Tibial nerve (tissue), 4 donors: ENCODE measurements around the gene BRI3BP. TPM values are rescaled to one million over a fixed set of nuclear protein-coding genes. Genes with fewer than 3 reads are reported as not detected.

ENCODE experiments used
- DNase-seq, 2 donors: peaks; one replicate each; pipeline ENCODE4 v3.0.0-alpha.2; 2019; ENCODE audit warnings: low spot score in 2 of 2
- H3K27ac ChIP-seq, 4 donors: fragments of 200-600 bp; sonication (generic) in 3 of 4; one replicate each; pipeline ENCODE4 v1.5.1; 2017 to 2019; ENCODE audit warnings: mild to moderate bottlenecking in 1 of 4
- H3K27me3 ChIP-seq, 2 donors: fragments of 200-600 bp; sonication (generic) in 1 of 2; one replicate each; pipeline versions ENCODE4 v1.5.1 to v1.6.0; 2017 to 2019
- H3K36me3 ChIP-seq, 3 donors: fragments of 200-600 bp; sonication (generic); one replicate each; pipeline ENCODE4 v1.5.1; 2018 to 2019
- H3K4me1 ChIP-seq, 4 donors: fragments of 200-600 bp; sonication (generic) in 3 of 4; one replicate each; pipeline ENCODE4 v1.5.1; 2017 to 2019
- H3K4me3 ChIP-seq, 4 donors: fragments of 200-600 bp; sonication (generic) in 3 of 4; one replicate each; pipeline ENCODE4 v1.5.1; 2017 to 2019; ENCODE audit warnings: mild to moderate bottlenecking in 1 of 4, moderate library complexity in 1 of 4
- H3K9me3 ChIP-seq, 4 donors: fragments of 200-600 bp; sonication (generic) in 3 of 4; one replicate each; pipeline ENCODE4 v1.5.1; 2017 to 2019
- EP300 ChIP-seq, 2 donors: sonication (generic); formaldehyde crosslinking; IDR thresholded peaks; one replicate each; pipeline ENCODE4 v1.6.1; 2017; ENCODE audit warnings: antibody characterized with exemption in 2 of 2, mild to moderate bottlenecking in 1 of 2
- POLR2A ChIP-seq, 2 donors: fragments of 450-650 bp; IDR thresholded peaks; one replicate each; pipeline ENCODE4 v1.6.1; 2017; ENCODE audit warnings: antibody characterized with exemption in 2 of 2, mild to moderate bottlenecking in 2 of 2, moderate library complexity in 2 of 2
- WGBS, 2 donors: methylation state at CpG; one replicate each; pipeline ENCODE4 v1.1.5; 2018; 5-methylcytosine and 5-hydroxymethylcytosine counted together
- total RNA-seq, 4 donors: library from RNA; depleted of rRNA; stranded (reverse); fragments of >200 nt; gene quantifications; one replicate each; pipeline ENCODE4 v1.1.0, GENCODE V29; 2016
- TF ChIP-seq, protein P1 (sequence below), 5 experiments: fragments of 200-600 bp in 3 of 5; fragments of 450-650 bp in 2 of 5; sonication (generic) in 3 of 5; IDR thresholded peaks; one replicate each; pipeline ENCODE4 v1.5.1; 2016 to 2019; ENCODE audit warnings: antibody characterized with exemption in 5 of 5, mild to moderate bottlenecking in 3 of 5, moderate library complexity in 2 of 5

Gene BRI3BP
- total RNA-seq, 4 donors from 2014 or later = 3.9 to 5.7 (median 4.7) TPM

DNA sequence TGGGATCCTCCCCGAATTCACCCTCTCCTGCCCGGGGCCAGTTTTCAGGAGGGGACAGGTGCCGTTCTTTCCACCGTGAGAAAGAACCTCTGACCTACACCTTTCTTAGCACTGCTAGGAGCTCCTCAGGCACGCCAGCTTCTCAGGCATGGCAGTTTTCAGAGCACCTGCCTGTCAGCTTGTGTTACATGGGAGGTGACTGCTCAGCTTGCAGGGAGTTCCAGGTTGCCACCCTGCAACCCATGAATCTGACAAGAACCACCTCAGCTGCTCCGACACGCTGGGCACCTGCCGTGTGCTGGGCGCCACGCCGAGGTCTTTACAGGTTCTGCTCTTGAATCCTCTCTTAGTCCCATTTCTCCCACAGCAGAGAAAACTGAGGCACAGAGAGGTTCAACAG lies 12.9 kb downstream of the BRI3BP start:
- H3K4me1 ChIP-seq = no peaks in the 10 kb centered on the region
- TF ChIP-seq EP300 (IDR thresholded peaks at IDR 0.05) (no peak), POLR2A (IDR thresholded peaks at IDR 0.05) (no peak)
- TF ChIP-seq, protein P1, sequence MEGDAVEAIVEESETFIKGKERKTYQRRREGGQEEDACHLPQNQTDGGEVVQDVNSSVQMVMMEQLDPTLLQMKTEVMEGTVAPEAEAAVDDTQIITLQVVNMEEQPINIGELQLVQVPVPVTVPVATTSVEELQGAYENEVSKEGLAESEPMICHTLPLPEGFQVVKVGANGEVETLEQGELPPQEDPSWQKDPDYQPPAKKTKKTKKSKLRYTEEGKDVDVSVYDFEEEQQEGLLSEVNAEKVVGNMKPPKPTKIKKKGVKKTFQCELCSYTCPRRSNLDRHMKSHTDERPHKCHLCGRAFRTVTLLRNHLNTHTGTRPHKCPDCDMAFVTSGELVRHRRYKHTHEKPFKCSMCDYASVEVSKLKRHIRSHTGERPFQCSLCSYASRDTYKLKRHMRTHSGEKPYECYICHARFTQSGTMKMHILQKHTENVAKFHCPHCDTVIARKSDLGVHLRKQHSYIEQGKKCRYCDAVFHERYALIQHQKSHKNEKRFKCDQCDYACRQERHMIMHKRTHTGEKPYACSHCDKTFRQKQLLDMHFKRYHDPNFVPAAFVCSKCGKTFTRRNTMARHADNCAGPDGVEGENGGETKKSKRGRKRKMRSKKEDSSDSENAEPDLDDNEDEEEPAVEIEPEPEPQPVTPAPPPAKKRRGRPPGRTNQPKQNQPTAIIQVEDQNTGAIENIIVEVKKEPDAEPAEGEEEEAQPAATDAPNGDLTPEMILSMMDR (IDR thresholded peaks at IDR 0.05) = no peak
- H3K36me3 ChIP-seq = no peaks in the 10 kb centered on the region
- H3K9me3 ChIP-seq = no peaks in the 10 kb centered on the region
- H3K27me3 ChIP-seq = no peaks in the 10 kb centered on the region
- no peak overlapping the region for H3K27ac ChIP-seq
- 93 to 98% methylated on average over 11 of the region's 11 CpGs for WGBS, 2 donors
- H3K4me3 ChIP-seq = no peak overlapping the region
- no peak for DNase-seq

DNA sequence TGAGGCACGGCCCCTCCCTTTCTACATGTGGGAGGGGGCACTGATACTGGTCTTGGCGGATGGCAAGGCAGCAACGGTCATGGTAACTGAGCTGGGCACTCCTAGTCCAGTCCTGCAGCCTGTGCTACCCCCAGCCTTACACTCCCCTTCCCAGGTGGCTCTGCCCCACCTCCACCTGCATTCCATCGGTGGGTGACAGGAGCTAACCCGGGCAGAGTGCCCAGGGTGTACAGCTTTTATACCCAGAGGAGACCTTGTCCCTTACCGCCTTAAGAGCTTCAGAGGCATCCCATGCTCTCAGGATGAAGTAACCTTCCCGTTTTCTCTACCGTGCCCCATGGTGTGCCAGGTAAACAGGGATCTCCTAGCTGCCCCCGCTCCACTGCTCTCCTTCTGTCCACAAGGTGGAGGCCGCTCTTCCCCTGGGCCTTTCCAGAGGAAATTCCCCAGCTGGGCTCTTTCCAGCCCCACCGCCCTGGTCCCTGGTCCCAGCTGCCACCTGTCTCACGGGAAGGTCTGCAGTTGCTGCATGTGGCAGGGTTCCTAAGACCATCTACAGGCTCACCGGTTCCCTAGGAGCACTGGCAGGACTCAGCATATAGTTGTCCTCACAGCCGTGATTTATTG lies 20.5 kb downstream of the BRI3BP start:
- Histone ChIP-seq H3K9me3 (no peaks in the 10 kb centered on the region), H3K27ac (no peak overlapping the region), H3K4me3 (no peak overlapping the region), H3K36me3 (peaks cover 0 to 39% (median 0%) of the 10 kb centered on the region in 3 donors), H3K4me1 (no peaks in the 10 kb centered on the region), H3K27me3 (no peaks in the 10 kb centered on the region)
- 92 to 94% methylated on average over 13 to 14 of the region's 14 CpGs for WGBS, 2 donors
- DNase-seq = no peak
- TF ChIP-seq, protein P1 (IDR thresholded peaks at IDR 0.05) = no peak
- no peak for TF ChIP-seq POLR2A (IDR thresholded peaks at IDR 0.05)
- no peak for TF ChIP-seq EP300 (IDR thresholded peaks at IDR 0.05)

DNA sequence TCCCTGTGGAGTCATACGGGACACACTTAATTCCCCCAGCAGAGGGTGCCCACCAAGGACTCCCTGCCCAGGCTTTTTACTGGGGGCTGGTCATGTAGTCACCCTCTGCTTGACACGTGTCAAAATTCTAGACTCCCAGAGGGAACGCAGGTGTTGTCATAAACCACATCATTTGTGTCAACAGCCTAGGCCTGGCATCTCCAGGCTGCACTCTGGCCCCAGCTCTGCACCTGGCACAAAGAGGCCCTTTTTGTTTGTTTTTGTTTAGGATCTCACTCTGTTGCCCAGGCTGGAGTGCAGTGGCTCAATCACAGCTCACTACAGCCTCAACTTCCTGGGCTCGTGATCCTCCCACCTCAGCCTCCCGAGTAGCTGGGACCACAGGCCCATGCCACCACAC lies 21.1 kb downstream of the BRI3BP start:
- H3K27me3 ChIP-seq = no peaks in the 10 kb centered on the region
- TF ChIP-seq POLR2A (IDR thresholded peaks at IDR 0.05) = no peak
- TF ChIP-seq EP300 (IDR thresholded peaks at IDR 0.05) = no peak
- TF ChIP-seq, protein P1 (IDR thresholded peaks at IDR 0.05) = no peak
- WGBS, 2 donors = 85 to 89% methylated on average over 5 of the region's 5 CpGs
- peaks cover 0 to 39% (median 0%) of the 10 kb centered on the region in 3 donors for H3K36me3 ChIP-seq
- H3K4me3 ChIP-seq = no peak overlapping the region
- no peaks in the 10 kb centered on the region for H3K4me1 ChIP-seq
- no peak for DNase-seq
- H3K9me3 ChIP-seq = no peaks in the 10 kb centered on the region
- H3K27ac ChIP-seq = no peak overlapping the region

DNA sequence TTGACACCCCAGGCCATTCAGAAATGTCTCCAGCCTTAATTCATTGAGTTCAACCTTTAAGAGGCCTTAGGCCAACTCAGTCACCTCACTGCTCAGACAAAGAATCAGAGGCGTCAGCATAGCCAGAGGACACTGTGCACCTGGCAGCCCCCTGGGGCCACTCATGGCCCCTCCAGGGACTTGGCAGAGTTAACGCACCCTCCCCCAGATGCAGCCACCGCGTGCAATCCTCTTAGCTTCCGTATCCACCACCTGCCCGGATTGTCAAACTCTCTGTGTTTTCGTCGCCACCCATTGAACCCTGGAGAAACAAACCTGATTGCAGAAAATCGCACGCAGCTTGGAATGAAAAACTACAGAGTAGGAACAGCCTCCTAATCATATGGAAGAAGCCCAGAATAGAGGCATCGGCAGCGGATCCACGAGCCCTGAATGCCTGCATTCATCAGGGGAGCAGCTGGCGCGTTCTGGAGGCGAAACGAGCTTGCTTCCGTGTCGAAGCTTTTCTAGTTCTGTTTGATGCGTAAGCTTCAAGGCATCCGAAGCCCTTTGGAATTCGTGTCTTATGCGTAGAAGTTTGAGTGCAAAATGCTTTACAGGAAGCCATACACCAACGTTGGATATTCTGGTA lies 22.4 kb downstream of the BRI3BP start:
- Histone ChIP-seq H3K9me3 (no peaks in the 10 kb centered on the region), H3K36me3 (peaks cover 0 to 44% (median 0%) of the 10 kb centered on the region in 3 donors), H3K27me3 (no peaks in the 10 kb centered on the region), H3K4me3 (peak overlapping the region in 1 of 4 donors; percentile 19), H3K4me1 (no peaks in the 10 kb centered on the region), H3K27ac (peak overlapping the region in 3 of 4 donors; percentile 11 to 47 (median 26))
- no peak for TF ChIP-seq POLR2A (IDR thresholded peaks at IDR 0.05)
- TF ChIP-seq, protein P1 (IDR thresholded peaks at IDR 0.05) = no peak
- TF ChIP-seq EP300 (IDR thresholded peaks at IDR 0.05) = no peak
- DNase-seq = no peak
- WGBS, 2 donors = 48 to 74% methylated on average over 24 of the region's 24 CpGs

DNA sequence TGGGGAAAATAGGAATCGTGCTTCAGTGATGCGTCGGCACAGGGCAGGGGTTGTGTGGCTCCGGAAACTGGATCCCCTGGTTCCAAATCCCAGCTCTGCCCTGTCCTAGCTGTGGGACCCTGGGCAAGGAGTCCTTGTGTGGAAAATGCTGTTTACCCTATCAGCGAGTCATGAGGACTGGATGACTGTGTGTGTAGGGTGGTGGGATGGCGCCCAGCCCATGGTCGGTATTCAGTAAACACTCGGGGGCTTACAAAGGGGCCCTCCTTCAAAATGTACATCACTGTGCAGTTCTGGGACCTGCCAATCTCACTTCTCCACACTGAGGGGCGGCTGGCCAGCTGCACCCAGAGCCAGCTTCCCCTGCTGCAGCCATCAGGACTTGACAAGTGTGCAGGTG lies 24.4 kb downstream of the BRI3BP start:
- Histone ChIP-seq H3K4me1 (no peaks in the 10 kb centered on the region), H3K27me3 (no peaks in the 10 kb centered on the region), H3K27ac (no peak overlapping the region), H3K36me3 (peaks cover 0 to 41% (median 0%) of the 10 kb centered on the region in 3 donors), H3K4me3 (no peak overlapping the region), H3K9me3 (no peaks in the 10 kb centered on the region)
- WGBS, 2 donors = 91 to 95% methylated on average over 9 of the region's 9 CpGs
- no peak for DNase-seq
- TF ChIP-seq, protein P1 (IDR thresholded peaks at IDR 0.05) = no peak
- TF ChIP-seq POLR2A (IDR thresholded peaks at IDR 0.05) (no peak), EP300 (IDR thresholded peaks at IDR 0.05) (no peak)
